GM13976 (cell line): Measurements from ENCODE around the gene SUSD6.

Experiments
- DNase-seq: peaks from one replicate; pipeline ENCODE4 v3.0.0; 2012; ENCODE audit warnings: low spot score
- CTCF ChIP-seq: IDR thresholded peaks from 2 replicates; pipeline ENCODE4 v1.5.1; 2012; ENCODE audit warnings: borderline replicate concordance, mild to moderate bottlenecking; ENCODE audit not compliant: insufficient read depth; ENCODE audit errors: extremely low read depth, missing control alignments, control extremely low read depth
- in situ Hi-C: fragments of 300-500 bp; cut with MboI; formaldehyde crosslinking; loops from one replicate; pipeline ENCODE4 v1.12.0; 2022; ENCODE audit warnings: low sequenced_read_pairs, mixed read lengths, inconsistent platforms; ENCODE audit not compliant: unreplicated experiment

SUSD6 gene

GRCh38 chr14:69682621-69683263 lies 71.3 kb downstream of the SUSD6 start:
- in situ Hi-C loops, result no loop called here
- TF ChIP-seq CTCF, result no peak
- DNase-seq, result peak; percentile 23

- TF ChIP-seq CTCF, result no peak
- DNase-seq, result peak; percentile 17
- in situ Hi-C loops, result no loop called here
Measured at GRCh38 chr14:69683971-69684370, 72.6 kb downstream of the SUSD6 start.

- in situ Hi-C loops, result no loop called here
- DNase-seq, result no peak
- TF ChIP-seq CTCF, result no peak
Measured at GRCh38 chr14:69684461-69685217, 73.2 kb downstream of the SUSD6 start.

GRCh38 chr14:69685218-69685616 lies 73.8 kb downstream of the SUSD6 start:
- no peak for TF ChIP-seq CTCF
- DNase-seq, result peak; percentile 61
- in situ Hi-C loops, result no loop called here

GRCh38 chr14:69685716-69686115 lies 74.3 kb downstream of the SUSD6 start:
- no peak for DNase-seq
- in situ Hi-C loops, result no loop called here
- TF ChIP-seq CTCF, result no peak

GRCh38 chr14:69687606-69688298 lies 76.4 kb downstream of the SUSD6 start:
- in situ Hi-C loops, result no loop called here
- TF ChIP-seq CTCF, result no peak
- no peak for DNase-seq
